HepG2 (cell line): ENCODE results near the gene CAPG. TPM values are rescaled to one million over a fixed set of nuclear protein-coding genes. Genes with fewer than 3 reads are reported as not detected.

ENCODE experiments used
- FOSL1 ChIP-seq: sonication (generic); formaldehyde crosslinking; IDR thresholded peaks from 2 replicates; pipeline ENCODE4 v1.9.0; 2021; ENCODE audit warnings: missing genetic modification reagents, borderline replicate concordance
- HDAC1 ChIP-seq: sonication (generic); formaldehyde crosslinking; IDR thresholded peaks from 2 replicates; pipeline ENCODE4 v1.5.1; 2020; ENCODE audit warnings: mild to moderate bottlenecking, missing genetic modification reagents
- HNRNPH1 ChIP-seq: fragments of 200-400 bp; formaldehyde crosslinking; optimal IDR thresholded peaks from 2 replicates; pipeline ENCODE3; 2017; ENCODE audit warnings: mild to moderate bottlenecking, low read depth, low read length
- IRX3 ChIP-seq: sonication (generic); formaldehyde crosslinking; IDR thresholded peaks from 2 replicates; pipeline ENCODE4 v1.8.1; 2023; ENCODE audit warnings: mild to moderate bottlenecking, low read depth, missing genetic modification reagents, borderline replicate concordance
- NCOA2 ChIP-seq: sonication (generic); formaldehyde crosslinking; IDR thresholded peaks from 2 replicates; pipeline ENCODE4 v1.8.0; 2022; ENCODE audit warnings: inconsistent platforms
- NR3C1 ChIP-seq: sonication (generic); formaldehyde crosslinking; IDR thresholded peaks from 2 replicates; pipeline ENCODE4 v1.4.0; 2020; ENCODE audit warnings: missing genetic modification reagents
- SIX4 ChIP-seq: sonication (generic); formaldehyde crosslinking; IDR thresholded peaks from 2 replicates; pipeline ENCODE4 v1.4.0; 2020; ENCODE audit warnings: missing genetic modification reagents
- SP4 ChIP-seq: sonication (generic); formaldehyde crosslinking; IDR thresholded peaks from 2 replicates; pipeline ENCODE4 v1.8.1; 2023; ENCODE audit warnings: mild to moderate bottlenecking, missing genetic modification reagents
- ZC3H13 ChIP-seq: sonication (generic); formaldehyde crosslinking; IDR thresholded peaks from 2 replicates; pipeline ENCODE4 v1.8.1; 2023; ENCODE audit warnings: mild to moderate bottlenecking, missing genetic modification reagents, moderate library complexity
- ZMYM2 ChIP-seq: sonication (generic); formaldehyde crosslinking; IDR thresholded peaks from 2 replicates; pipeline ENCODE4 v1.8.0; 2022; ENCODE audit warnings: mild to moderate bottlenecking, missing genetic modification reagents
- ZNF484 ChIP-seq: sonication (generic); formaldehyde crosslinking; IDR thresholded peaks from 2 replicates; pipeline ENCODE4 v1.5.1; 2020; ENCODE audit warnings: mild to moderate bottlenecking, low read depth, missing genetic modification reagents, borderline replicate concordance
- polyA plus RNA-seq, 8 experiments: library from polyadenylated mRNA; depleted of rRNA in 3 of 8; stranded (reverse) in 7 of 8; unstranded in 1 of 8; fragments of >200 nt; fragmentation: Illumina TruSeq in 4 of 8; extraction: Trizol in 4 of 8; gene quantifications; 2 replicates each; pipeline versions ENCODE4 v1.2.1 to v1.2.3, GENCODE V29; 2011 to 2016; ENCODE audit warnings: low read depth in 4 of 8, missing spikeins in 1 of 8, mixed read lengths in 1 of 8; ENCODE audit not compliant: insufficient read depth in 1 of 8
- total RNA-seq, 5 experiments: library from RNA; depleted of rRNA; stranded (reverse); fragments of >200 nt; fragmentation: Illumina TruSeq; extraction: Trizol; gene quantifications; 2 replicates each; pipeline ENCODE4 v1.2.3, GENCODE V29; 2016; ENCODE audit warnings: low read depth in 1 of 5
- TF ChIP-seq, protein P1 (sequence below): fragments of 450-650 bp; IDR thresholded peaks from 2 replicates; pipeline ENCODE4 v1.6.1; 2017; ENCODE audit warnings: mild to moderate bottlenecking
- TF ChIP-seq, protein P2 (sequence below): sonication (generic); formaldehyde crosslinking; IDR thresholded peaks from 2 replicates; pipeline ENCODE4 v1.8.0; 2022; ENCODE audit warnings: missing genetic modification reagents, low read depth, mild to moderate bottlenecking, borderline replicate concordance

The CAPG gene
- total and polyA plus RNA-seq, 2 of the 13 experiments (the other 11 are each of a cell fraction or from before 2014, with no cell fraction given): 12.7 to 18.2 TPM

DNA sequence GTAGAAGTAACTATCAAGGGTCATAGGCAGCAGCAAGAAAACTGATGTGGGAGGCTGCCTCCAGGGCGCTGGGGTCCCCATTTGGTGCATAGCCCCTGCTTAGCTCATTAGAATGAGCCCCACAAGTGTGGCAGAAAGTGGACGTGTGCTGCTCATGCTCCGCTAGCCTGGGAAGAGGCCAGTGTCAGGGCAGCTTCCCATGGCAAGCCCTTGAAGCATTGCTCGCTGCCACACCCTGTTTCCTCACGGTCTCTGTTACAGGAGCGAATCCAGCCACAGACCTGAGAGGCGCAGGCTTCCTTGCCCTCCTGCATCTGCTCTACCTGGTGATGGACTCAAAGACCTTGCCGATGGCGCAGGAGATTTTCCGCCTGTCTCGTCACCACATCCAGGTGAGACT is 33.1 kb downstream of the CAPG start (continued):
- TF ChIP-seq, protein P1, sequence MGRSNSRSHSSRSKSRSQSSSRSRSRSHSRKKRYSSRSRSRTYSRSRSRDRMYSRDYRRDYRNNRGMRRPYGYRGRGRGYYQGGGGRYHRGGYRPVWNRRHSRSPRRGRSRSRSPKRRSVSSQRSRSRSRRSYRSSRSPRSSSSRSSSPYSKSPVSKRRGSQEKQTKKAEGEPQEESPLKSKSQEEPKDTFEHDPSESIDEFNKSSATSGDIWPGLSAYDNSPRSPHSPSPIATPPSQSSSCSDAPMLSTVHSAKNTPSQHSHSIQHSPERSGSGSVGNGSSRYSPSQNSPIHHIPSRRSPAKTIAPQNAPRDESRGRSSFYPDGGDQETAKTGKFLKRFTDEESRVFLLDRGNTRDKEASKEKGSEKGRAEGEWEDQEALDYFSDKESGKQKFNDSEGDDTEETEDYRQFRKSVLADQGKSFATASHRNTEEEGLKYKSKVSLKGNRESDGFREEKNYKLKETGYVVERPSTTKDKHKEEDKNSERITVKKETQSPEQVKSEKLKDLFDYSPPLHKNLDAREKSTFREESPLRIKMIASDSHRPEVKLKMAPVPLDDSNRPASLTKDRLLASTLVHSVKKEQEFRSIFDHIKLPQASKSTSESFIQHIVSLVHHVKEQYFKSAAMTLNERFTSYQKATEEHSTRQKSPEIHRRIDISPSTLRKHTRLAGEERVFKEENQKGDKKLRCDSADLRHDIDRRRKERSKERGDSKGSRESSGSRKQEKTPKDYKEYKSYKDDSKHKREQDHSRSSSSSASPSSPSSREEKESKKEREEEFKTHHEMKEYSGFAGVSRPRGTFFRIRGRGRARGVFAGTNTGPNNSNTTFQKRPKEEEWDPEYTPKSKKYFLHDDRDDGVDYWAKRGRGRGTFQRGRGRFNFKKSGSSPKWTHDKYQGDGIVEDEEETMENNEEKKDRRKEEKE: no peak
- no peak for TF ChIP-seq SIX4
- TF ChIP-seq HDAC1 (CRISPR knock-in tag): no peak
- no peak for TF ChIP-seq NR3C1 (CRISPR knock-in tag)
- TF ChIP-seq IRX3: no peak
- TF ChIP-seq HNRNPH1: no peak
- TF ChIP-seq NCOA2: no peak
- no peak for TF ChIP-seq ZMYM2 (CRISPR knock-in tag)
- no peak for TF ChIP-seq FOSL1 (CRISPR knock-in tag)
- TF ChIP-seq ZC3H13 (CRISPR knock-in tag): no peak
- TF ChIP-seq, protein P2, sequence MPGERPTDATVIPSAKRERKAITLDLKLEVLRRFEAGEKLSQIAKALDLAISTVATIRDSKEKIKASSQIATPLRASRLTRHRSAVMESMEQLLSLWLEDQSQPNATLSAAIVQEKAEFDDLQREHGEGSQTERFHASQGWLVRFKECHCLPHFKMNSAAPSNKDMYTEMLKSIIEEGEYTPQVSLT (CRISPR knock-in tag): no peak
- TF ChIP-seq ZNF484 (CRISPR knock-in tag): no peak
- TF ChIP-seq SP4 (CRISPR knock-in tag): no peak
